Activated CD4-positive, CD25-positive, alpha-beta regulatory T cell treated with anti-CD3 and anti-CD28 coated beads, Interleukin-2, amount 50 U/mL, for 16 hours (primary cell): ENCODE results near the gene POU3F3.

Source experiments
- DNase-seq: peaks from one replicate; pipeline ENCODE4 v3.0.0-alpha.2; 2020; ENCODE audit warnings: low read depth, low spot score

POU3F3 gene

GRCh38 chr2:104853534-104854497 is at the start of gene POU3F3:
Gene POU3F3 (plus strand): TSS chr2:104854115. CDS start chr2:104855511, 1,396 bp downstream.
- no peak for DNase-seq

- no peak for DNase-seq
Observed at GRCh38 chr2:104804148-104804890, 49.6 kb upstream of the POU3F3 start.

GRCh38 chr2:104812286-104812685 is 41.6 kb upstream of the POU3F3 start:
- DNase-seq, result no peak

GRCh38 chr2:104816143-104816542 is 37.8 kb upstream of the POU3F3 start:
- no peak for DNase-seq

GRCh38 chr2:104818264-104818663 is 35.7 kb upstream of the POU3F3 start:
- no peak for DNase-seq

- DNase-seq, result no peak
Observed at GRCh38 chr2:104820126-104820525, 33.8 kb upstream of the POU3F3 start.

GRCh38 chr2:104825124-104825865 is 28.6 kb upstream of the POU3F3 start:
- DNase-seq, result no peak

- no peak for DNase-seq
Observed at GRCh38 chr2:104826016-104826415, 27.9 kb upstream of the POU3F3 start.

GRCh38 chr2:104831742-104832141 is 22.2 kb upstream of the POU3F3 start:
- no peak for DNase-seq

- DNase-seq, result no peak
Observed at GRCh38 chr2:104834431-104835153, 19.3 kb upstream of the POU3F3 start.

GRCh38 chr2:104836265-104836664 is 17.6 kb upstream of the POU3F3 start:
- DNase-seq, result no peak

- DNase-seq, result no peak
Observed at GRCh38 chr2:104836841-104837240, 17.1 kb upstream of the POU3F3 start.

GRCh38 chr2:104840156-104840555 is 13.8 kb upstream of the POU3F3 start:
- no peak for DNase-seq

- DNase-seq, result no peak
Observed at GRCh38 chr2:104840893-104841585, 12.9 kb upstream of the POU3F3 start.

- no peak for DNase-seq
Observed at GRCh38 chr2:104841744-104842143, 12.2 kb upstream of the POU3F3 start.

GRCh38 chr2:104844807-104845551 is 8.9 kb upstream of the POU3F3 start:
- no peak for DNase-seq

GRCh38 chr2:104845552-104845931 is 8.4 kb upstream of the POU3F3 start:
- no peak for DNase-seq

- DNase-seq, result no peak
Observed at GRCh38 chr2:104845946-104846785, 7.7 kb upstream of the POU3F3 start.
